WTC11 (cell line): Measurements from ENCODE around the gene WFDC1. TPM values are rescaled to one million over a fixed set of nuclear protein-coding genes. Genes with fewer than 3 reads are reported as not detected.

Source experiments
- ATAC-seq: fragments of 200-7000 bp; cut with Tn5 transposase; 2 replicates; pipeline ENCODE4 v1.10.0; 2021; ENCODE audit warnings: mild to moderate bottlenecking, moderate library complexity
- CTCF ChIA-PET: fragments of 300-600 bp; sonication (Branson Sonifier 250); formaldehyde crosslinking; loops from one replicate; lab custom pipeline; 2021; ENCODE audit warnings: antibody characterized with exemption; lab: Charles Lee
- POLR2A ChIA-PET: fragments of 350-600 bp; sonication (Branson Sonifier 250); formaldehyde crosslinking; loops from one replicate; lab custom pipeline; 2021; ENCODE audit warnings: antibody characterized with exemption; lab: Charles Lee
- DNase-seq: peaks from one replicate; pipeline ENCODE4 v3.0.0; 2021; ENCODE audit warnings: low spot score
- H3K27ac Mint-ChIP-seq: 2 replicates; pipeline ENCODE4 v1.8.0; 2021; ENCODE audit warnings: mixed read lengths
- H3K27me3 Mint-ChIP-seq: 2 replicates; pipeline ENCODE4 v1.8.0; 2021; ENCODE audit warnings: low read depth, mild to moderate bottlenecking, moderate library complexity, mixed read lengths
- H3K36me3 Mint-ChIP-seq: 2 replicates; pipeline ENCODE4 v1.8.0; 2021; ENCODE audit warnings: mixed read lengths
- H3K4me1 Mint-ChIP-seq: 2 replicates; pipeline ENCODE4 v1.8.0; 2022; ENCODE audit warnings: mixed read lengths
- H3K4me3 Mint-ChIP-seq: 2 replicates; pipeline ENCODE4 v1.8.0; 2021; ENCODE audit warnings: mild to moderate bottlenecking, moderate library complexity, mixed read lengths
- H3K9me3 Mint-ChIP-seq: 2 replicates; pipeline ENCODE4 v1.8.0; 2021; ENCODE audit warnings: mixed read lengths
- CBFB ChIP-seq: sonication (generic); formaldehyde crosslinking; IDR thresholded peaks from 2 replicates; pipeline ENCODE4 v1.8.1; 2022; ENCODE audit warnings: mild to moderate bottlenecking, low read depth, missing genetic modification reagents
- CREM ChIP-seq: sonication (generic); formaldehyde crosslinking; IDR thresholded peaks from 2 replicates; pipeline ENCODE4 v1.8.1; 2022; ENCODE audit warnings: mild to moderate bottlenecking, missing genetic modification reagents, moderate library complexity
- EMX1 ChIP-seq: fragments of 250-450 bp; sonication (Bioruptor Pico); IDR thresholded peaks from 2 replicates; pipeline ENCODE4 v1.8.0; 2021; ENCODE audit warnings: mild to moderate bottlenecking
- FOXP1 ChIP-seq: sonication (generic); formaldehyde crosslinking; IDR thresholded peaks from 2 replicates; pipeline ENCODE4 v1.8.0; 2022; ENCODE audit warnings: missing genetic modification reagents, mild to moderate bottlenecking, moderate library complexity, borderline replicate concordance
- IRF2 ChIP-seq: sonication (generic); formaldehyde crosslinking; IDR thresholded peaks from 2 replicates; pipeline ENCODE4 v1.8.0; 2022; ENCODE audit warnings: low read depth, missing genetic modification reagents, borderline replicate concordance
- JUN ChIP-seq: sonication (generic); formaldehyde crosslinking; IDR thresholded peaks from 2 replicates; pipeline ENCODE4 v1.8.0; 2023; ENCODE audit warnings: mild to moderate bottlenecking, missing genetic modification reagents
- MXD4 ChIP-seq: fragments of 250-450 bp; sonication (Bioruptor Pico); IDR thresholded peaks from 2 replicates; pipeline ENCODE4 v1.8.0; 2021; ENCODE audit warnings: mild to moderate bottlenecking, moderate library complexity, borderline replicate concordance
- MYBL2 ChIP-seq: sonication (generic); formaldehyde crosslinking; IDR thresholded peaks from 2 replicates; pipeline ENCODE4 v1.8.1; 2023; ENCODE audit warnings: mild to moderate bottlenecking, moderate library complexity, missing genetic modification reagents
- NFATC4 ChIP-seq: fragments of 250-450 bp; sonication (Bioruptor Pico); IDR thresholded peaks from 2 replicates; pipeline ENCODE4 v1.9.0; 2021; ENCODE audit warnings: mild to moderate bottlenecking
- NR2C2 ChIP-seq: sonication (generic); formaldehyde crosslinking; IDR thresholded peaks from 2 replicates; pipeline ENCODE4 v1.8.0; 2022; ENCODE audit warnings: mild to moderate bottlenecking, missing genetic modification reagents
- PRRX2 ChIP-seq: fragments of 250-450 bp; sonication (Bioruptor Pico); IDR thresholded peaks from 2 replicates; pipeline ENCODE4 v1.8.0; 2021; ENCODE audit warnings: mild to moderate bottlenecking
- RELA ChIP-seq: sonication (generic); formaldehyde crosslinking; IDR thresholded peaks from 2 replicates; pipeline ENCODE4 v1.8.1; 2022; ENCODE audit warnings: missing genetic modification reagents, mild to moderate bottlenecking, borderline replicate concordance
- SMAD3 ChIP-seq: sonication (generic); formaldehyde crosslinking; IDR thresholded peaks from 2 replicates; pipeline ENCODE4 v1.8.0; 2022; ENCODE audit warnings: missing genetic modification reagents, mild to moderate bottlenecking, borderline replicate concordance
- SOX15 ChIP-seq: fragments of 250-450 bp; sonication (Bioruptor Pico); IDR thresholded peaks from 2 replicates; pipeline ENCODE4 v1.9.0; 2021; ENCODE audit warnings: mild to moderate bottlenecking
- SP1 ChIP-seq: sonication (generic); formaldehyde crosslinking; conservative IDR thresholded peaks from 2 replicates; pipeline ENCODE4 v1.8.1; 2022; ENCODE audit warnings: missing genetic modification reagents
- ZNF671 ChIP-seq: fragments of 250-450 bp; sonication (Bioruptor Pico); IDR thresholded peaks from 2 replicates; pipeline ENCODE4 v1.8.0; 2021; ENCODE audit warnings: mild to moderate bottlenecking
- total RNA-seq: library from RNA; stranded (reverse); gene quantifications from 3 replicates; pipeline ENCODE4 v1.2.3, GENCODE V29; 2021
- TF ChIP-seq, protein P1 (sequence below): sonication (generic); formaldehyde crosslinking; IDR thresholded peaks from 2 replicates; pipeline ENCODE4 v1.8.1; 2023; ENCODE audit warnings: mild to moderate bottlenecking, missing genetic modification reagents, moderate library complexity
- TF ChIP-seq, protein P2 (sequence below): sonication (generic); formaldehyde crosslinking; IDR thresholded peaks from 2 replicates; pipeline ENCODE4 v1.8.0; 2022; ENCODE audit warnings: mild to moderate bottlenecking, missing genetic modification reagents
- TF ChIP-seq, protein P3 (sequence below): sonication (generic); formaldehyde crosslinking; IDR thresholded peaks from 2 replicates; pipeline ENCODE4 v1.8.1; 2022; ENCODE audit warnings: mild to moderate bottlenecking, moderate library complexity, missing genetic modification reagents
- TF ChIP-seq, protein P4 (sequence below): fragments of 250-450 bp; sonication (Bioruptor Pico); IDR thresholded peaks from 2 replicates; pipeline ENCODE4 v1.9.0; 2021; ENCODE audit warnings: mild to moderate bottlenecking

The WFDC1 gene
- total RNA-seq, 1 experiment from 2014 or later, result 0.50 TPM

DNA sequence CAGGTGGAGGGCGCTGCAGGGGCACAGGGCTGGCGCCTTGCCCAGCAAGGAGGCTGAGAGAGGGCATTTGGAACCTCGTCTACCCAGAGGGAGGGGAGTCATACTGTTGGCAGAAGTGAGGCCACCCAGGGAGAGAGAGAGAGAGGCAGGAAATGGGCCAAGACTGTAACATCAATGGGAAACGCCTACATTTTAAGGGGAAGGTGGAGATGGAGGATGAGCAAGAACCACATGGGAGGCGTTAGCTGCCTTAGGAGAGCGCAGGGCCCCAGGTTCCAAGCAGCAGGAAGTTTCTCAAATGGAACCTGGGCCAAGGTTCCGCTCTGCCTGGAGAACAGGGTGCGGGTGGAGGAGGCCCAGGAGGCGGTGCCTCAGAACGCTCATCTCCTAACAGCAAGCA lies 2.7 kb upstream of the WFDC1 start (continued):
- TF ChIP-seq, protein P1, sequence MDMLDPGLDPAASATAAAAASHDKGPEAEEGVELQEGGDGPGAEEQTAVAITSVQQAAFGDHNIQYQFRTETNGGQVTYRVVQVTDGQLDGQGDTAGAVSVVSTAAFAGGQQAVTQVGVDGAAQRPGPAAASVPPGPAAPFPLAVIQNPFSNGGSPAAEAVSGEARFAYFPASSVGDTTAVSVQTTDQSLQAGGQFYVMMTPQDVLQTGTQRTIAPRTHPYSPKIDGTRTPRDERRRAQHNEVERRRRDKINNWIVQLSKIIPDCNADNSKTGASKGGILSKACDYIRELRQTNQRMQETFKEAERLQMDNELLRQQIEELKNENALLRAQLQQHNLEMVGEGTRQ (CRISPR knock-in tag), result no peak
- TF ChIP-seq NR2C2 (CRISPR knock-in tag), result no peak
- TF ChIP-seq, all 79 proteins: peak for 0

DNA sequence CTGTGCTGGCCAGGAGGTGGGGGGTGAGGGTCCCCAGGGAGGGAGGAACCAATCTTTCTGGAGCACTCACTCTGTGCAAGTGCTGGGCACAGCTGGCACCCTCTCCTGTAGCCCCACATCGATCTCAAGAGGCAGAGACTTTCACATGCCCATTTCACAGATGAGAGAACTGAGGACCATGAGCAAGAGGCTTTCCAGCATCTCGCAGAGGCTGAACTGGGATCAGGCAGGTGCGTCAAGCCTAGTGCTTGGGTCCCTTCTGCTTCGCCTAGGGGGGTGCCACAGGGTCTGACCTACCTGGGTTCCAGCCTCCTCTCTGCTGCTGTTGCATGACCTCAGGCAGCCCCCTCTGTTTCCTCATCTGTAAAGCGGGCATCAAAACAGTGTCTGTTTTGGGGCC lies 1.3 kb upstream of the WFDC1 start:
- no peak overlapping the region for H3K4me3 Mint-ChIP-seq
- ATAC-seq, result no peak
- H3K9me3 Mint-ChIP-seq, result 0 out of 2 replicates have a peak, but pooled peaks cover 2% of the 10 kb centered on the region
- no peaks in the 10 kb centered on the region for H3K36me3 Mint-ChIP-seq
- H3K27me3 Mint-ChIP-seq, result peaks cover 3% of the 10 kb centered on the region; the same call in 1 of the 2 replicates
- TF ChIP-seq, protein P2, sequence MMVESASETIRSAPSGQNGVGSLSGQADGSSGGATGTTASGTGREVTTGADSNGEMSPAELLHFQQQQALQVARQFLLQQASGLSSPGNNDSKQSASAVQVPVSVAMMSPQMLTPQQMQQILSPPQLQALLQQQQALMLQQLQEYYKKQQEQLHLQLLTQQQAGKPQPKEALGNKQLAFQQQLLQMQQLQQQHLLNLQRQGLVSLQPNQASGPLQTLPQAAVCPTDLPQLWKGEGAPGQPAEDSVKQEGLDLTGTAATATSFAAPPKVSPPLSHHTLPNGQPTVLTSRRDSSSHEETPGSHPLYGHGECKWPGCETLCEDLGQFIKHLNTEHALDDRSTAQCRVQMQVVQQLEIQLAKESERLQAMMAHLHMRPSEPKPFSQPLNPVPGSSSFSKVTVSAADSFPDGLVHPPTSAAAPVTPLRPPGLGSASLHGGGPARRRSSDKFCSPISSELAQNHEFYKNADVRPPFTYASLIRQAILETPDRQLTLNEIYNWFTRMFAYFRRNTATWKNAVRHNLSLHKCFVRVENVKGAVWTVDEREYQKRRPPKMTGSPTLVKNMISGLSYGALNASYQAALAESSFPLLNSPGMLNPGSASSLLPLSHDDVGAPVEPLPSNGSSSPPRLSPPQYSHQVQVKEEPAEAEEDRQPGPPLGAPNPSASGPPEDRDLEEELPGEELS, result no peak
- no peak for TF ChIP-seq IRF2
- TF ChIP-seq JUN (CRISPR knock-in tag), result no peak
- TF ChIP-seq CBFB, result no peak
- TF ChIP-seq SMAD3 (CRISPR knock-in tag), result no peak
- no peak for TF ChIP-seq NFATC4 (CRISPR knock-in tag)
- TF ChIP-seq PRRX2 (CRISPR knock-in tag), result no peak
- TF ChIP-seq CREM (CRISPR knock-in tag), result no peak
- no peak for TF ChIP-seq MYBL2 (CRISPR knock-in tag)
- no peak for TF ChIP-seq ZNF671 (CRISPR knock-in tag)
- TF ChIP-seq, protein P3, sequence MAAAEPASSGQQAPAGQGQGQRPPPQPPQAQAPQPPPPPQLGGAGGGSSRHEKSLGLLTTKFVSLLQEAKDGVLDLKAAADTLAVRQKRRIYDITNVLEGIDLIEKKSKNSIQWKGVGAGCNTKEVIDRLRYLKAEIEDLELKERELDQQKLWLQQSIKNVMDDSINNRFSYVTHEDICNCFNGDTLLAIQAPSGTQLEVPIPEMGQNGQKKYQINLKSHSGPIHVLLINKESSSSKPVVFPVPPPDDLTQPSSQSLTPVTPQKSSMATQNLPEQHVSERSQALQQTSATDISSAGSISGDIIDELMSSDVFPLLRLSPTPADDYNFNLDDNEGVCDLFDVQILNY, result no peak
- no peak for TF ChIP-seq SP1 (CRISPR knock-in tag)
- no peak for TF ChIP-seq EMX1 (CRISPR knock-in tag)
- ChIA-PET CTCF (no interaction called here), POLR2A (no interaction called here)
- DNase-seq, result no peak
- peaks cover 44% of the 10 kb centered on the region for H3K4me1 Mint-ChIP-seq
- no peak overlapping the region for H3K27ac Mint-ChIP-seq

DNA sequence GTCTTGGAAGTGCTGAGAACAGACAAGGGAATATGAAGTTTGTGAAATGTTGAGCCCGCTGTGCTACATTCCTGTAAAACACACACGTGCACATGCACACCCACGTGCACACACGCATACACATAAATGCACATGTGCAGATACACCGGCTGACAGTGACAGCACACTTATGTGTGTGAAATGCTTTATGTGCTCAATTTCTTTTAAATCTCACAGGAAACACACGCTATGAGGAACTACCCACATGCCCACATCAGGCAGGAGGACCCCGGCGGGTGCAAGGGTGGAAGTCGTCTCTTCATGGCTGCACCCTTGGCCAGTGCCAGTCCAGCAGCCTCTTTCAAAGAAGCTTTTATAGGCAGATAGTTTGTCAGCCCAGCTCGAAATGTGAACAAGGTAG lies 561 bp upstream of the WFDC1 start:
- peaks cover 48% of the 10 kb centered on the region for H3K4me1 Mint-ChIP-seq
- CTCF ChIA-PET, result interaction anchor here (1.0 to 3.7 kb wide), 2 partner anchors 14 to 107 kb away, joined by 3 to 26 read pairs; partner anchors contain the start of gene TAF1C
- ATAC-seq (no peak), DNase-seq (no peak)
- POLR2A ChIA-PET, result interaction anchor here (1.3 kb wide), 1 partner anchor 11 kb away, joined by 4 read pairs; no protein-coding TSS in a partner anchor
- no peaks in the 10 kb centered on the region for H3K36me3 Mint-ChIP-seq
- no peak overlapping the region for H3K4me3 Mint-ChIP-seq
- peaks cover 3% of the 10 kb centered on the region; the same call in 1 of the 2 replicates for H3K27me3 Mint-ChIP-seq
- TF ChIP-seq, protein P4, sequence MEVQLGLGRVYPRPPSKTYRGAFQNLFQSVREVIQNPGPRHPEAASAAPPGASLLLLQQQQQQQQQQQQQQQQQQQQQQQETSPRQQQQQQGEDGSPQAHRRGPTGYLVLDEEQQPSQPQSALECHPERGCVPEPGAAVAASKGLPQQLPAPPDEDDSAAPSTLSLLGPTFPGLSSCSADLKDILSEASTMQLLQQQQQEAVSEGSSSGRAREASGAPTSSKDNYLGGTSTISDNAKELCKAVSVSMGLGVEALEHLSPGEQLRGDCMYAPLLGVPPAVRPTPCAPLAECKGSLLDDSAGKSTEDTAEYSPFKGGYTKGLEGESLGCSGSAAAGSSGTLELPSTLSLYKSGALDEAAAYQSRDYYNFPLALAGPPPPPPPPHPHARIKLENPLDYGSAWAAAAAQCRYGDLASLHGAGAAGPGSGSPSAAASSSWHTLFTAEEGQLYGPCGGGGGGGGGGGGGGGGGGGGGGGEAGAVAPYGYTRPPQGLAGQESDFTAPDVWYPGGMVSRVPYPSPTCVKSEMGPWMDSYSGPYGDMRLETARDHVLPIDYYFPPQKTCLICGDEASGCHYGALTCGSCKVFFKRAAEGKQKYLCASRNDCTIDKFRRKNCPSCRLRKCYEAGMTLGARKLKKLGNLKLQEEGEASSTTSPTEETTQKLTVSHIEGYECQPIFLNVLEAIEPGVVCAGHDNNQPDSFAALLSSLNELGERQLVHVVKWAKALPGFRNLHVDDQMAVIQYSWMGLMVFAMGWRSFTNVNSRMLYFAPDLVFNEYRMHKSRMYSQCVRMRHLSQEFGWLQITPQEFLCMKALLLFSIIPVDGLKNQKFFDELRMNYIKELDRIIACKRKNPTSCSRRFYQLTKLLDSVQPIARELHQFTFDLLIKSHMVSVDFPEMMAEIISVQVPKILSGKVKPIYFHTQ (CRISPR knock-in tag), result no peak
- TF ChIP-seq SOX15 (no peak), NFATC4 (CRISPR knock-in tag) (no peak), FOXP1 (CRISPR knock-in tag) (no peak), CREM (CRISPR knock-in tag) (no peak), RELA (no peak), MXD4 (CRISPR knock-in tag) (no peak)
- no peak overlapping the region for H3K27ac Mint-ChIP-seq
- no peaks in the 10 kb centered on the region for H3K9me3 Mint-ChIP-seq
